Pancreas (tissue), 10 donors: ENCODE data around the gene NXN. TPM values are rescaled to one million over a fixed set of nuclear protein-coding genes. Genes with fewer than 3 reads are reported as not detected.
A peak's percentile ranks its signal among the peaks of the same experiment; 100 is the strongest.
"Not testable (repeated sequence)": the region's sequence is repeated elsewhere in the genome, so short reads cannot be mapped to it uniquely, and the experiment has no call there.

Source experiments
- ATAC-seq, 4 donors: fragments of 200-7000 bp; cut with Tn5 transposase; one replicate each; pipeline versions ENCODE4 v1.8.0 to v1.9.1; 2020; ENCODE audit warnings: mild to moderate bottlenecking in 4 of 4, moderate library complexity in 4 of 4
- DNase-seq, 6 donors: peaks; one replicate each; pipeline ENCODE4 v3.0.0-alpha.2; 2020
- FAIRE-seq: peaks from 2 replicates; lab custom pipeline; 2012; peaks lifted over from hg19 to GRCh38; lab: Jason Lieb, UNC
- H3K27ac ChIP-seq, 4 donors: fragments of 200-600 bp; sonication (generic); 1 replicate in 3 of 4; 2 replicates in 1 of 4; pipeline versions ENCODE4 v1.5.0 to v1.8.0; 2020
- H3K27me3 ChIP-seq, 4 donors: fragments of 200-600 bp; one replicate each; pipeline ENCODE4 v1.8.0; 2021
- H3K36me3 ChIP-seq, 3 donors: fragments of 200-600 bp; sonication (generic) in 1 of 3; one replicate each; pipeline versions ENCODE4 v1.5.0 to v1.8.0; 2020 to 2021
- H3K4me1 ChIP-seq, 3 donors: fragments of 200-600 bp; one replicate each; pipeline ENCODE4 v1.8.0; 2021
- H3K4me3 ChIP-seq, 4 donors: fragments of 200-600 bp; sonication (generic) in 2 of 4; one replicate each; pipeline versions ENCODE4 v1.5.0 to v1.8.0; 2020 to 2021
- H3K9me3 ChIP-seq, 4 donors: fragments of 200-600 bp; one replicate each; pipeline ENCODE4 v1.8.0; 2021
- CTCF ChIP-seq, 4 donors: fragments of 200-600 bp; sonication (generic) in 3 of 4; IDR thresholded peaks; one replicate each; pipeline versions ENCODE4 v1.5.0 to v1.8.0; 2021; ENCODE audit warnings: antibody characterized with exemption in 4 of 4
- WGBS, 2 donors: extraction: QIAGEN DNeasy Blood & Tissue Kit; methylation state at CpG; one replicate each; pipeline ENCODE4 v1.1.7; 2013; 5-methylcytosine and 5-hydroxymethylcytosine counted together
- intact Hi-C, 3 donors: fragments of 100-400 bp; cut with DNase I; formaldehyde crosslinking; loops; one replicate each; pipeline versions ENCODE4 v1.11.1 to v1.14.2; 2022
- microRNA-seq, 2 donors: library from miRNA; unstranded; fragments of <30 nt; microRNA quantifications; one replicate each; pipeline versions ENCODE4 to v1.1.0, GENCODE V29; 2019 to 2020
- polyA plus RNA-seq, 2 donors: library from polyadenylated mRNA; stranded (reverse); fragments of 200-250 nt; gene quantifications; one replicate each; pipeline ENCODE4 v1.2.3, GENCODE V29; 2013
- total RNA-seq, 6 donors: library from RNA; stranded (reverse); fragmentation: NEBNext Ultra II Directional in 4 of 6; extraction: Animal tissue kit (Norgen Biotek cat#: 25700) in 4 of 6; gene quantifications; one replicate each; pipeline versions ENCODE4 v1.2.1 to v1.2.4, GENCODE V29; 2021 to 2023
- donor health status: healthy with polysubstance abuse.
- donor health status: DM: no; HTN: no; CAD: no; lungs with moderate emphysema.
- donor health status: DM: no; HTN: no; CAD: no.
- donor health status: control.
- donor health status: control.
- donor health status: Bipolar disorder and iron deficiency.
- donor health status: DM: yes; HTN: yes; CAD: no.
- donor health status: DM: no; HTN: no; CAD: no.
- donor health status: DM: no; HTN: no; CAD: no.
- donor health status: DM: yes; HTN: yes; CAD: no.

Gene NXN
- total and polyA plus RNA-seq, 8 donors, result 17.4 to 35.0 (median 29.4) TPM

GRCh38 chr17:752002-752619 is 227.5 kb downstream of the NXN start, which contains the start of gene GEMIN4:
TSS of gene GEMIN4 (minus strand) at chr17:752264. CDS start at chr17:752142, 122 bp downstream.
- Histone ChIP-seq H3K4me3 (peak within 1 kb of the TSS; percentile 73 to 96 (median 92)), H3K27ac (peak within 1 kb of the TSS; percentile 57 to 81 (median 74)), H3K36me3 (peaks cover 0 to 8% (median 5%) of the 10 kb centered on the region in 3 donors), H3K27me3 (no peaks in the 10 kb centered on the region), H3K9me3 (no peaks in the 10 kb centered on the region), H3K4me1 (peaks cover 0 to 7% (median 7%) of the 10 kb centered on the region in 3 donors)
- DNase-seq, result peak; percentile 87 to 100 (median 96)
- 0% methylated on average over 40 to 87 of the region's 87 CpGs for WGBS, 2 donors
- ATAC-seq, result peak; percentile 93 to 98 (median 94)
- intact Hi-C loops, result no loop called here
- peak; percentile 85 to 95 (median 90) for TF ChIP-seq CTCF (IDR thresholded peaks at IDR 0.05)
- no peak for FAIRE-seq

- DNase-seq (peak in 3 of 6 donors; percentile 11 to 29 (median 25)), FAIRE-seq (no peak), ATAC-seq (peak; percentile 5 to 40 (median 22))
- H3K4me1 ChIP-seq, result peaks cover 0 to 7% (median 7%) of the 10 kb centered on the region in 3 donors
- no peaks in the 10 kb centered on the region for H3K27me3 ChIP-seq
- no peak for TF ChIP-seq CTCF (IDR thresholded peaks at IDR 0.05)
- 2% methylated on average over 49 of the region's 49 CpGs for WGBS, 2 donors
- H3K27ac ChIP-seq, result peak overlapping the region; percentile 57 to 81 (median 74)
- intact Hi-C loops, result no loop called here
- no peaks in the 10 kb centered on the region for H3K9me3 ChIP-seq
- H3K36me3 ChIP-seq, result peaks cover 0 to 14% (median 8%) of the 10 kb centered on the region in 3 donors
- peak overlapping the region; percentile 73 to 96 (median 92) for H3K4me3 ChIP-seq
Observed at GRCh38 chr17:751269-752001, 228.1 kb downstream of the NXN start.

GRCh38 chr17:750431-751037 is 229.0 kb downstream of the NXN start:
- no peak for TF ChIP-seq CTCF (IDR thresholded peaks at IDR 0.05)
- Histone ChIP-seq H3K4me1 (peaks cover 0 to 7% (median 7%) of the 10 kb centered on the region in 3 donors), H3K27ac (no peak overlapping the region), H3K36me3 (peaks cover 0 to 23% (median 12%) of the 10 kb centered on the region in 3 donors), H3K27me3 (no peaks in the 10 kb centered on the region), H3K9me3 (no peaks in the 10 kb centered on the region), H3K4me3 (peak overlapping the region in 3 of 4 donors; percentile 73 to 96 (median 91))
- FAIRE-seq (no peak), DNase-seq (no peak), ATAC-seq (no peak)
- intact Hi-C loops, result no loop called here
- WGBS, 2 donors, result 79 to 80% methylated on average over 8 of the region's 8 CpGs

- not testable (repeated sequence) for H3K4me3 ChIP-seq, DNase-seq
- WGBS, 2 donors, result 85 to 88% methylated on average over 7 of the region's 7 CpGs
Observed at GRCh38 chr17:749359-749758, 230.2 kb downstream of the NXN start.

More at GRCh38 chr17:749359-749758, 230.2 kb downstream of the NXN start:
- H3K27me3 ChIP-seq, ATAC-seq, H3K27ac ChIP-seq, FAIRE-seq, H3K4me1 ChIP-seq, intact Hi-C loops, H3K9me3 ChIP-seq: not testable (repeated sequence)
- peaks cover 0 to 31% (median 21%) of the 10 kb centered on the region in 3 donors for H3K36me3 ChIP-seq

Small RNA genes within 50 kb of the gene (microRNA-seq; reads per million reads assigned to microRNA genes)
- 0 to 0.29 reads per million in 2 donors for gene MIR3183

Other genes with a start within 250 kb of the NXN start
- gene TLCD3A, start 247.2 kb downstream of the NXN start, total RNA-seq, result 1 to 10 TPM; 4.7 to 9.0 (median 6.3) TPM
- gene TLCD3A, start 247.2 kb downstream of the NXN start, polyA plus RNA-seq, result 1 to 10 TPM; 3.2 to 6.5 TPM
- gene GEMIN4, start 227.5 kb downstream of the NXN start, total RNA-seq, result 10 to 100 TPM in 2 of 6 donors, 1 to 10 TPM in 4; 7.2 to 13.1 (median 8.3) TPM
- 1 to 10 TPM; 6.3 to 8.5 TPM for gene GEMIN4, start 227.5 kb downstream of the NXN start, polyA plus RNA-seq
- 10 to 100 TPM; 19.9 to 36.8 (median 28.0) TPM for gene GLOD4, start 197.5 kb downstream of the NXN start, total RNA-seq
- gene GLOD4, start 197.5 kb downstream of the NXN start, polyA plus RNA-seq, result 10 to 100 TPM; 18.7 to 35.2 TPM
- 10 to 100 TPM; 11.4 to 17.6 (median 13.9) TPM for gene MRM3, start 197.4 kb downstream of the NXN start, total RNA-seq
- 10 to 100 TPM; 11.3 to 19.1 TPM for gene MRM3, start 197.4 kb downstream of the NXN start, polyA plus RNA-seq
- gene TIMM22, start 17.4 kb upstream of the NXN start, total RNA-seq, result 1 to 10 TPM; 3.1 to 6.0 (median 4.6) TPM
- 1 to 10 TPM; 3.9 to 6.5 TPM for gene TIMM22, start 17.4 kb upstream of the NXN start, polyA plus RNA-seq
- 10 to 100 TPM; 15.4 to 57.4 (median 22.5) TPM for gene ABR, start 200.2 kb upstream of the NXN start, total RNA-seq
- gene ABR, start 200.2 kb upstream of the NXN start, polyA plus RNA-seq, result 10 to 100 TPM; 39.2 to 65.7 TPM